GM12892 (cell line): ENCODE results near the gene ABHD17B.

ENCODE experiments used
- POLR2A ChIP-seq: IDR thresholded peaks from 2 replicates; pipeline ENCODE4 v1.6.1; 2011; ENCODE audit warnings: low read depth, low read length, control low read depth
- POLR2AphosphoS5 ChIP-seq: IDR thresholded peaks from 2 replicates; pipeline ENCODE4 v1.6.1; 2011; ENCODE audit warnings: low read depth, low read length, control low read depth
- TAF1 ChIP-seq: IDR thresholded peaks from 2 replicates; pipeline ENCODE4 v1.6.1; 2011; ENCODE audit warnings: low read depth, mild to moderate bottlenecking, control low read depth, low read length, borderline replicate concordance

DNA sequence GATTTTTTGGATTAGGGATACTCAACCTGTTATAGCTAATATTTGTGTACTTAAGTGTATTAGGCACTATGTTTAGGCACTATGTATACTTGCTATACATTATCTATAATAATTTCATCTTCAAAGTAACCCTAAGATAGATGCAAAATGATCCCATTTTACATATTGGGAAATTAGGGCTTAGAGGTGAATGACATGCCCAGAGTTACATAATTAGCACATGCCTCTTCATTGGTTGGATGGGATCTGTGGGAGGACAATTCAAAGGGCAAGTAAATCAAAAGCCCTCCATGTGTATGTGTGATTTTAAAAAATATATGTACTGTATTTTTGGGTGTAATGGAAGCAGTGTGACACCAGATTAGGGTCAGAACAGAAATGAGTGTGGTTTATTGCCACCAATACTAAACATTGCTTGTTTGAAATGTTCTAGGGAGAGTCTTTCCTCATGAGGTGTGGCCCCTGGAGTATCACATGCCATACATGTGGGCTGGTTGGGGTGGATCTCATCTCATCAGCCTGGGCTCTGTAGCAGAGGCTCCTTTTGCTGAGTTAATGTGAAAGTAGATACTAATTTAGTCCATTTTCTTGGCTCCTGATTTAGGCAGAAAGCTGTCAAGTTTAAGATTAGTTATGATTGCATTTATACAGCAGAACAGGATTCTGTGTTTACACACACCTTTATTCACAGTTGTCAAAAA lies 6.0 kb upstream of the ABHD17B start:
- TF ChIP-seq POLR2AphosphoS5 (no peak), POLR2A (no peak), TAF1 (no peak)
